Measurements from ENCODE around the gene FBXO47. TPM values are rescaled to one million over a fixed set of nuclear protein-coding genes. Genes with fewer than 3 reads are reported as not detected.

FBXO47 gene
- total and polyA plus RNA-seq, 12 donors = not detected

GRCh38 chr17:38893113-38893512 lies 74.1 kb downstream of the FBXO47 start:
- no peaks in the 10 kb centered on the region for H3K27me3 ChIP-seq
- peaks cover 30 to 48% of the 10 kb centered on the region in 2 donors for H3K4me1 ChIP-seq (replicated peaks in 1 of 2)
- no peak overlapping the region for H3K4me3 ChIP-seq
- intact Hi-C loops (cut with DNase I) = no loop called here
- 68 to 85% (median 74%) methylated on average over 3 to 5 of the region's 5 CpGs for WGBS, 4 donors
- TF ChIP-seq POLR2A (IDR thresholded peaks at IDR 0.05) (no peak), CTCF (IDR thresholded peaks at IDR 0.05) (no peak)
- H3K36me3 ChIP-seq (replicated peaks in 1 of 2) = peaks cover 0 to 64% of the 10 kb centered on the region in 2 donors
- peak overlapping the region in 2 of 5 donors; percentile 57 to 75 for H3K27ac ChIP-seq
- H3K9me3 ChIP-seq (replicated peaks in 1 of 3) = no peaks in the 10 kb centered on the region
- DNase-seq = no peak

DNA sequence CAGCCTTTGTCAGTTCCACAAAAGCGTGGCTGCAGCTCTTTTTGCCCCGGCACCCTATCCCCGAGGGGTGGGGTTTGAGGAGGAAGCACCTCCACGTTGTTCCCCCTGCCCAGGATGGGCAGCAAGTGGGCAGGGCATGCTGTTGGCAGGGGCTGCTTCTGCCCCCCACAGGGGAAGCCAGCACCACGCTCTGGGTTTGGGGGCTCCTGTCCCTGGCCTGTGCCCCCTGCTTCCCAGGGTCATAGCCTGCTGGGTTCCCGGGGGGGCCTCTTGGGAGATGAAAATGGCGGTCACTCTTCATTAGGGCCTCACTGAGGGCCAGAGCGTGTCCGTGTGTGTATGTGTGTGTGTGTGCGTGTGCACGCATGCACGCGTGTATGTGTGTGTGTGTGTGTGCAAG lies 74.6 kb downstream of the FBXO47 start:
- DNase-seq = no peak
- TF ChIP-seq CTCF (IDR thresholded peaks at IDR 0.05) (no peak), POLR2A (IDR thresholded peaks at IDR 0.05) (no peak)
- no peak overlapping the region for H3K4me3 ChIP-seq
- no peaks in the 10 kb centered on the region for H3K27me3 ChIP-seq
- H3K4me1 ChIP-seq (replicated peaks in 1 of 2) = peaks cover 26 to 44% of the 10 kb centered on the region in 2 donors
- H3K9me3 ChIP-seq (replicated peaks in 1 of 3) = no peaks in the 10 kb centered on the region
- H3K36me3 ChIP-seq (replicated peaks in 1 of 2) = peaks cover 0 to 61% of the 10 kb centered on the region in 2 donors
- intact Hi-C loops (cut with DNase I) = no loop called here
- WGBS, 4 donors = 83 to 90% (median 86%) methylated on average over 11 to 13 of the region's 13 CpGs
- peak overlapping the region in 1 of 5 donors; percentile 27 for H3K27ac ChIP-seq

DNA sequence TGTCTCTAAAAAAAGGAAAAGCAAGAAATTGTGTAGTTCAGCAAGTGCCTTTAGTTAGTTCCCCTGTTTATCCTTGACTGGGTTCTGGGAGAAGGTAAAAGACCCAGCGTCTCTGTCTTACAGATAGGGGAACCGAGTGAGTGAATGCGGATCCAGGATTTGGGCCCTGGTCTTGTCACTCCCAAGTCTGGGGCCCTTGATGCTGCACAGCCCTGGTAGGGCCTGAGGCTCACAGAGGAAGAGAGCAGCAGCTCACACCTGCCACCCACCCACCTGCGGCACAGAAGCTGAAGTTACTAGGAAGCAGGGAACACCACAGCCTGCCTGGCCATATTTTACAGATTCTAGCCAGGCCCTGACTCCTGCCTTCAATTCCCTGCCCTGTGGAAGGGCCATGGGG lies 75.1 kb downstream of the FBXO47 start:
- intact Hi-C loops (cut with DNase I) = no loop called here
- TF ChIP-seq CTCF (IDR thresholded peaks at IDR 0.05) (no peak), POLR2A (IDR thresholded peaks at IDR 0.05) (no peak)
- Histone ChIP-seq H3K27ac (peak overlapping the region in 1 of 5 donors; percentile 23), H3K4me1 (replicated peaks in 1 of 2) (peaks cover 20 to 44% of the 10 kb centered on the region in 2 donors), H3K9me3 (replicated peaks in 1 of 3) (no peaks in the 10 kb centered on the region), H3K27me3 (no peaks in the 10 kb centered on the region), H3K4me3 (no peak overlapping the region), H3K36me3 (replicated peaks in 1 of 2) (peaks cover 0 to 59% of the 10 kb centered on the region in 2 donors)
- no peak for DNase-seq
- WGBS, 4 donors = 67 to 88% (median 87%) methylated on average over 1 to 4 of the region's 4 CpGs

DNA sequence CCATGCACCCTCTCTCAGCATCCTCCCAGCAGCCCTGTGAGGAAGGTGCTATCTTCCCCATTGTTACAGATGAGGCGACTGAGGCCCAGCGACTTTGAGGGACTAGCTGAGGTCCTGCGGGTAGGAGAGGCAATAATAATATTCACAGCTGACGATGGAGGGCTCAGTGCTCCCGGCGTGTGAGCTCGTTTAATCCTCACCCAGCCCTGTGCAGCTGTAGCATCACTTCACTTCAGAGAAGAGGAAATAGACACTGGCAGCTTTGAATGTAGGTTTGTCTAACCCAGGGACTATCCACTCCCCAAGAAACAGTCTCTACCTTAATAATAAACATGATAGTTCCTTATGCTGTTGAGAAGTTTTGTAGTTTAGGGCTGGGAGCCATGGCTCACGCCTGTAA lies 75.8 kb downstream of the FBXO47 start:
- DNase-seq = no peak
- Histone ChIP-seq H3K36me3 (replicated peaks in 1 of 2) (peaks cover 0 to 53% of the 10 kb centered on the region in 2 donors), H3K27me3 (no peaks in the 10 kb centered on the region), H3K9me3 (replicated peaks in 1 of 3) (no peaks in the 10 kb centered on the region), H3K4me3 (no peak overlapping the region), H3K4me1 (replicated peaks in 1 of 2) (peaks cover 19 to 42% of the 10 kb centered on the region in 2 donors), H3K27ac (no peak overlapping the region)
- 57 to 84% (median 81%) methylated on average over 4 to 8 of the region's 8 CpGs for WGBS, 4 donors
- intact Hi-C loops (cut with DNase I) = no loop called here
- no peak for TF ChIP-seq POLR2A (IDR thresholded peaks at IDR 0.05)
- TF ChIP-seq CTCF (IDR thresholded peaks at IDR 0.05) = no peak

Data from adrenal gland (tissue), 12 donors.